Measurements from ENCODE around the gene DNMT3A.
A peak's percentile ranks its signal among the peaks of the same experiment; 100 is the strongest.

DNMT3A gene

DNA sequence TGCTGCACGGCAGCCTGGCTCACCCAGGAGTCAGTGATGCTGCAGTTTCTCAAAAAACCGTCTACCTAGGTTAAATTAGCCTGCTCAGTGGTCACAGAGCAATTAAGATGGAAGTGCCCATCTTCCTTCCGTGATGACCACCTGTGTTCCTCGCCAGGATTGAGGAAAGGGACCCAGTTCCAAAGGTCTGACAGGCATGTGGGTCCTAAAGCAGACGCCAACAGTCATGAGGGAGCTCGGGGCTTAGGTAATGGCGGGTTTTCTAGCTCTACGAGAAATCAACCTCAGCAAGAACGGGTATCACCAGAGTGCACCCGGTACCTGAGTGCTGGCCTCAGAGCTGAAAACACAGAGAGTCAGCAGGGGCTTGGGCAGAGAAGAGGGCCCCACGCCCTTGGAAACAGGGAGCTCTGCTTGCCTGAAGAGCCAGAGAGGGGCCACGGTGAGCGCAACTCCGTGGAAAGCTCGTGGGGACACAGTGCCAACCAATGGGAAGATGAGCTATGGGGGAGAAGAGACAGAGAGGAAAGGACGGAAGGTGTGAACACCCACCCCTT, 34.3 kb upstream of the DNMT3A start:
- Mint-ChIP-seq H3K4me3 (peak overlapping the region; percentile 72), H3K27me3 (no peaks in the 10 kb centered on the region), H3K27ac (peak overlapping the region; percentile 93), H3K9me3 (no peaks in the 10 kb centered on the region), H3K36me3 (peaks cover 1% of the 10 kb centered on the region), H3K4me1 (peaks cover 37% of the 10 kb centered on the region)

DNA sequence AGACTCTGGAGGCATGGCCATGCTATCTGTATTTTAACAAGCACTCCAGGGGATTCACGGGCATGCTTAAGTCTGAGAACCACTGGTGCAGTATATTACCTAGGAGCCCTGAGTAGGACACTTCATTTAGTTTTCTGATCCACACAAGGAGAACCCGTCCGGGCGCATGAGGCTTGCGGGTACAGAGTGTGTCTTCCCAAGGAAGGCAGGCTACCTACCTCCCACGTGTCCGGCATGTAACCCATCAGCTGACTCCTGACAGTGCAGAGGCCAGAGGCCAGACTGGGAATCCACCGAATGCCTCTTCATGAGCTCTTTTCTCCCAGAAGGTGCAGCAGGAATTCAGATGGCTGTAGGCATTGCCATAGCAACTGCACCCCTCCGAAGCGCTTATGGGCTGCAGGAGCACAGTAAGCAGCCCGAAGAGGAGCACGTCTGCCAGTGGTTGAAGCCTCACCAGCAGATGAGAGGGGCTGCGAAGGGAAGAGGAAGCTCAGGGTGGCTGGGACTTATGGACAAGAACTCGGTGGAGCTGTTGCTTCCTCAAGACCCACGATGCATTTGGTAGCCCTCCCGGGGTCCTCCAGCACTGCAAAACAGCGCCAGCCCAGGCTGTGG, 33.8 kb upstream of the DNMT3A start:
- peaks cover 1% of the 10 kb centered on the region for H3K36me3 Mint-ChIP-seq
- no peak overlapping the region for H3K4me3 Mint-ChIP-seq
- no peaks in the 10 kb centered on the region for H3K9me3 Mint-ChIP-seq
- no peak overlapping the region for H3K27ac Mint-ChIP-seq
- H3K27me3 Mint-ChIP-seq: no peaks in the 10 kb centered on the region
- H3K4me1 Mint-ChIP-seq: peaks cover 37% of the 10 kb centered on the region

DNA sequence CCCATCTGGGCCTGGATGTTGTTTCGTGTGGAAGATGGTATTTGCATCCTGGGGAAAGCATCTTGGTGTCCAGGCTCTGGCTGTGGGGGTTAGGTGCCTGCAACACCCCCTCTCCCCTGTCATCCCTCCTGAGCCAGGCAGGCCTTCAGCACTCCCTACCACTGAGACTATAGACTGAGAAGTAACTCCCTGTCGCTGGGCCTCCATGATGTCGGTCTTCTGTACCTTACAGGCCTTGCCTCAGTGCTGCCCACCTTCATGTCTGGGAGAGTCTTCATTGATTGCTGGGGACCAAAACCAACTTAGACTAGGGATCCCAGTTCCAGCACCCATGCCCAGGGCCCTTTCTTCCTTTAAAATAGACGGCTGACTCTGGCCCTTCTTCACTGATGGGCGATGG, 33.1 kb upstream of the DNMT3A start:
- Mint-ChIP-seq H3K9me3 (no peaks in the 10 kb centered on the region), H3K4me3 (no peak overlapping the region), H3K27me3 (no peaks in the 10 kb centered on the region), H3K4me1 (peaks cover 35% of the 10 kb centered on the region), H3K36me3 (peaks cover 1% of the 10 kb centered on the region), H3K27ac (no peak overlapping the region)

DNA sequence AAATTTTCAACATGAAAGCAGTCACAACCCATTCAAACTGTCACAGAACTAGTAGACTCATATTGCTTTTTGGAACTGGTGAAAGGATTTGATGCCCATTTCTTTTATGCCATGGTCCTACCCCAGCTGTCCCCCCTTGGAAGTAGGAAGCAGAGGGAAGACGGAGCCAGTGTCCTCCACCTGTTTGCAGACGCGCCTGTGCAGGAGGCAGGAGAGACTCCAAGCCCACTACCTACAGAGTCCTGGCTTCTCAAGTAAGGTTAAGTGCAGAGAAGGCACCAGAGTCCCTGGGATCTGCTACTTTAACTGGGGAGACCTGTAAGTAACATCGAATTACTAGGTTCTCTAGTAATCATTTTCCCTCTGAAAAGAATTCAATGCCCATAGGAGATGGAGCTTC, 32.7 kb upstream of the DNMT3A start:
- H3K27ac Mint-ChIP-seq: peak overlapping the region; percentile 31
- no peaks in the 10 kb centered on the region for H3K27me3 Mint-ChIP-seq
- peaks cover 1% of the 10 kb centered on the region for H3K36me3 Mint-ChIP-seq
- no peak overlapping the region for H3K4me3 Mint-ChIP-seq
- no peaks in the 10 kb centered on the region for H3K9me3 Mint-ChIP-seq
- peaks cover 31% of the 10 kb centered on the region for H3K4me1 Mint-ChIP-seq

DNA sequence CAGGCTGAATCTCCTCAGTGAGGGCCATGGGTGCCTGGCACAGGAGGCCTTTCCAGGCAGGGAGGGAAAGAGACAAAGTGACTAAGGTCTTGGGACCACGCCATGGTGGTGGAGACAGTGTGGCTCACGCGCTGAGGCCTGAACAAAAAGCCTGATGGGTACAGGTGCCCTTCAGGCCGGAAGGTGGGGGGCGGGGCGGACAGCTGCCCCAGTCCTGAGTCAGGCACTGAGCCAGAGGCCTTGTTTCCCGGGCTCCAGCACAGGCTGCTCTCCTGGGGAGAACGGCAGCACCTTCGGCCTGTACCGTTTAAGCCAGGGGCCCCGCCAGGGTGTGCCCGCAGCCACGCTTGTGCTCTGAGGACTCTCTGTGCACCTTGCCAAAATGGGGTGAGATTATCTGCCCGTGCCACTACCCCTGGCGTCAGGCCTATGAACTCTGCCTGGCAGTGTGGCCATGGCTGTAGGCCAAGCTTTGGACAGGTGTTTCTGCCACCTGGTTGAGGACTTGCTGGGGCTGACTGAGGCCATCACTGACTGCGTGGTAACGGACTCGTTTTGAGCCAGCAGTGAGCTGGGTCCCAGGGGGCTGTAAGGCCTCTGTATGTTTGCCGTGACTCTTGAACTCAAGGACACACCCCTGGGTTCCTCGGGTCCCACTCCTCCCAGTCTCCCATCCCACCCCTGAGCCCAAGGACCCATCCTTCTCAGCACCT, 31.7 kb upstream of the DNMT3A start:
- peaks cover 21% of the 10 kb centered on the region for H3K4me1 Mint-ChIP-seq
- H3K4me3 Mint-ChIP-seq: no peak overlapping the region
- H3K27me3 Mint-ChIP-seq: no peaks in the 10 kb centered on the region
- H3K36me3 Mint-ChIP-seq: peaks cover 1% of the 10 kb centered on the region
- no peak overlapping the region for H3K27ac Mint-ChIP-seq
- no peaks in the 10 kb centered on the region for H3K9me3 Mint-ChIP-seq

DNA sequence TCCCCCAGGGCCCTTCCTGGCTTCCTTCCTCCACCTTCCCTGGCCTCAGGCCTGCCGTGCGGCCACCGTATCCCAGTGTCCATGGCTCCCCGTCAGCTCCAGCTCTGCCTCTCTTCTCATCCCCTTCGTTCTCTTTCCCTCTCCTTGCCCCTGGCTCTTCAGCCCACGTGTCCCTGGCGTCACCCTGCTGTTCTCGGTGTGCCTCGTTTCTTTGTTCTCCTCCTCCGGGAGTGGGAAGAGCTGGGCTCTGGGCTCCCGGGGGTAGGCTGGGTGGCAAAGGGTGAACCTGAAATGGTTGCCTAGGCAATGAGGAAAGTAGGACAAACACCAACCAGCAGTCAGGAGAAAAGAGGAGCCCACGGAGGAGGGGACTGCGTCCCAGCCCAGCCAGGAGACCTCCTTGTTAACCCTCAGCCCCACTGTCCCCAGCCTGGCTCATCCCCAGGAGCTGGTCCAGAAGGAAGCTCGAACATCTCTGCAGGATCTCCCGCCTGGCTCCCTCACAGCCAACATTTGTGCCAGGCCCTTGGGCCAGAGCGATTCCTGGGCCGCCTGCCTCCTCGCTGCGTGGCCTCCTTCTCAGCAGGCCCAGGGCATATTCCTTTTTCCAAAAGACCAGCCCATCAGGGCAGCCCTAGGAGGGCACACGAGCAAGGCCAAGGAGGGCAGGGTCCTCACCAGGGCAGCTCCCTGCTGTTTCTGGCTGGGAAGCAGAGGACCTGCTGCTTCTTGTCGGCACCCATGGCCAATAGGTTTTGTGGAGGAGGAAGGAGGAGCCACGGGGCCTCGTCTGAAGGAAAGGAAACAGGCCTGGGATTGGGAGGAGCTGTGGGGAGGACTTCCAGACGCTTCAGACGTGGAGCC, 30.9 kb upstream of the DNMT3A start:
- Mint-ChIP-seq H3K27me3 (no peaks in the 10 kb centered on the region), H3K4me3 (no peak overlapping the region), H3K27ac (no peak overlapping the region), H3K36me3 (peaks cover 1% of the 10 kb centered on the region), H3K9me3 (no peaks in the 10 kb centered on the region), H3K4me1 (peaks cover 16% of the 10 kb centered on the region)

DNA sequence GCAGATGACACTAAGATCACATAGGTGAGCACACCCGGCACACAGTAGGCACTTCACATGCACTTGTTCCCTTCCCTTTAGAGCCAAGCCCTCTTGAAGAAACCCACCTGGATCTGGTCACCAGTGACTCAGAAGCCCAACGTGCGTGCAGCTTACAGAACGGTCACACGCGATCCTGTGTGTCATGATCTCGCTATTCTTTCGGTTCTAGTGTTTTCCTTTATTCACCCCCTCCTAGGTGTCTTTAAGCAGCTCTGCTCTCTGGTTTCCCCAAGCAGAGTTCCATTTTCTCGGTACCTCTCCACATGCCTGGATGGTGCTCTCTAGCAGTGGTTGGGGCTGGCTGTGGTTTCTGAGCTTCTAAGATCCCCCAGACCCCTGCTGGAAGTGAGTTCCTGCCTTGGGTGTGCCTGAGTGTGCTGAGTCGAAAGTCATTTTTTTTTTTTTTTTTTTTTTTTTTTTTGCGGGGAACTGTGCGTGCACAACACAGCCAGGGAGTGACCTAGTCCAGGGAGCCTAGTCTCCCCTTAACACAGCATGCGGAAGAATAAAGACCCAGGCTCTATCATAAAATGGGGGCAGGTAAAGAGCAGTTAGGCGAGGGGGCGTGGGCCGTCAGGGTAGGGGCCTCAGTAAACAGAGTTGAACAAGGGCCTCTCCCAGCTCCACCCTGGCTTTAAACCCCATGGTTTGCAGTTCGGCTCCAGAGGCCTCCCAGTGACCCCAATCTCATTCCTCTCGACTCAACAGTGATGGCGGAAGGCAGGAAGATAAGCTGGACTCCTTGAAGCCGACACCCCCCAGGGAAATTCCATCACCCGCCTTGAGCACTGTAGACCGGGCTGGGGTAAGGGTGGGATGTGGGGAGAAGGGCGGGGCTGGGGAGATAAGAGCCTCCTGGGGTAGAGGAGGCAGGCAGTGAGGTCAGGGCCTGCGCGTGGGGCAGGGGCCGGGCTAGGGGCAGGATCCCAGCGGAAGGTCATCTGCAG, 29.8 kb upstream of the DNMT3A start:
- H3K4me3 Mint-ChIP-seq: no peak overlapping the region
- H3K36me3 Mint-ChIP-seq: peaks cover 1% of the 10 kb centered on the region
- no peaks in the 10 kb centered on the region for H3K9me3 Mint-ChIP-seq
- H3K27me3 Mint-ChIP-seq: no peaks in the 10 kb centered on the region
- H3K4me1 Mint-ChIP-seq: peaks cover 8% of the 10 kb centered on the region
- H3K27ac Mint-ChIP-seq: no peak overlapping the region

DNA sequence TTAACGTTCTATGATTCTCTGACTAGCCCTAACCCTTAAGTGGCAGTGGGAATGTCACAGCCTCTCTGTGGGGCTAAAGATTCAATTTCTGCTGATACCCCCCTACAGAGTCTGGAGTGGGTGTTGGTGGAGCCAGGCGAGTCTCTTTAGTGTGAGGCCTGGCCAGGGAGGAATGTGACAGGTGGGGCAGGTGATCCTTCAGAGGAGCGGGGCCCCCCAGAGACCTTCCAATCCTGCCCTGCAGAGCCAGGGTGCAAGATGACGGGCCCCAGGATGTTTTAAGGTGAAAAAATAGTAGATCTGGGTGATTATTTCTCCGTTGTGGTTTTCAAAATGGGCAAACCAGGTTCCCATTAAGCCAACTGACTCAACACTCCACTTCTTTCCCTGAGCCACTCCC, 28.2 kb upstream of the DNMT3A start:
- H3K27ac Mint-ChIP-seq: no peak overlapping the region
- H3K4me3 Mint-ChIP-seq: no peak overlapping the region
- no peaks in the 10 kb centered on the region for H3K9me3 Mint-ChIP-seq
- H3K4me1 Mint-ChIP-seq: peaks cover 2% of the 10 kb centered on the region
- H3K27me3 Mint-ChIP-seq: no peaks in the 10 kb centered on the region
- peaks cover 1% of the 10 kb centered on the region for H3K36me3 Mint-ChIP-seq

DNA sequence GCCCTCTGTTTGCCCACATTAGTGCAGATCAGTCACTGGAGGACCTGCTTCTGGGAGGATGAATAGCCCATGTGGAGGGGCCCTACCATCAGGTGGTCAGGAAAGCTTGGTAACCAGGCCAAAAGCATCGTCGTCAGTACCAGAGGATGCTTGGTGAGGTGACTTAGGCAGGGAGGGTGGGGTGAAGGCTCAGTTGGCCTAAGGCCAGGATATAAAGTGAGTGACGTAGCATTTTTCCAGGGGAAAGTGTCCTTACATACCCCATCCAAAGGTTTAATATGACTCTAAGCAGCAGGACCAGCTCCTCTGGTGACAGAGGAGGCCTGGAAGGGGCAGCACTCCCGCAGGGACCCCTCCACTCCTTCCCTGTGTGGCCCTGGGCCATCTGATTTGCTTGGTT, 27.7 kb upstream of the DNMT3A start:
- peaks cover 1% of the 10 kb centered on the region for H3K36me3 Mint-ChIP-seq
- H3K27me3 Mint-ChIP-seq: no peaks in the 10 kb centered on the region
- H3K9me3 Mint-ChIP-seq: no peaks in the 10 kb centered on the region
- peaks cover 4% of the 10 kb centered on the region for H3K4me1 Mint-ChIP-seq
- H3K4me3 Mint-ChIP-seq: no peak overlapping the region
- H3K27ac Mint-ChIP-seq: no peak overlapping the region

DNA sequence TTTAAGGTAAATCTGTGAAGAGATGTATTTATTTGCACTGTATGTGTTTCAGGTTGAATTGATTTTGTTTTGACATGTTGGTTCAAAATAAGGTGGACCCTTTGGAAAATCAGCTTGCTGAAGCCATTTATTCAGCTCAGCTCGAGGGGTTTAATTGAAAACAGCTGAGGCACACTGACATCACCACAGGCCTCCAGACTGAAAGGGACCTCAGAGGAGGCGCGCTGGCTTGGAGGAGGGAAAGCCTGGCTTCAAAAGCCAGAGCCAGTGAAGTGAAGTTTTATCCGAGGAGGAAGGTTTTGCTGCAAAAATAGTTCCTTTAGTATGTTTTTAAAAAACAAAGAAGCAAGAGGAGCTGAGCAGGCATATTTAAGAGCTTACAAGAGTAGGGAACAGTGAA, 26.9 kb upstream of the DNMT3A start:
- no peak overlapping the region for H3K4me3 Mint-ChIP-seq
- H3K9me3 Mint-ChIP-seq: no peaks in the 10 kb centered on the region
- peaks cover 11% of the 10 kb centered on the region for H3K4me1 Mint-ChIP-seq
- H3K27ac Mint-ChIP-seq: no peak overlapping the region
- H3K27me3 Mint-ChIP-seq: no peaks in the 10 kb centered on the region
- no peaks in the 10 kb centered on the region for H3K36me3 Mint-ChIP-seq

DNA sequence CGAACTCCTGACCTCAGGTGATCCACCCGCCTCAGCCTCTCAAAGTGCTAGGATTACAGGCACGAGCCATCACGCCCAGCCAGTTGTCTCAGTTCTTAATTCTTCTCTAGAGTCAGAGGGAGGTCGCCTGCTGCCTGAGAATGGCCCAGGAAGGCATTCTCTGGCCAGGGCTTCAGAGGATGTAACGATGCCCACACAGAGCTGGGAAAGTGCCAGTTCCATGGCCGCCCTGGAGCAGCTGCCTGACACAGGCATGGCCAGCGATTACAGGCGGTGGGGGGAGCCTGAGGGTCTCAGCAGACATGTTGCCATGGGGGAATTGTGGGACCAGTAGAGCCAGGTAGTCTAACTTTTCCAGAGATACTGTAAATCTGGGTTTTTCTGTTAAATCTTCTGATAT, 25.6 kb upstream of the DNMT3A start:
- Mint-ChIP-seq H3K27ac (no peak overlapping the region), H3K9me3 (no peaks in the 10 kb centered on the region), H3K4me3 (no peak overlapping the region), H3K36me3 (no peaks in the 10 kb centered on the region), H3K4me1 (peaks cover 20% of the 10 kb centered on the region), H3K27me3 (no peaks in the 10 kb centered on the region)

DNA sequence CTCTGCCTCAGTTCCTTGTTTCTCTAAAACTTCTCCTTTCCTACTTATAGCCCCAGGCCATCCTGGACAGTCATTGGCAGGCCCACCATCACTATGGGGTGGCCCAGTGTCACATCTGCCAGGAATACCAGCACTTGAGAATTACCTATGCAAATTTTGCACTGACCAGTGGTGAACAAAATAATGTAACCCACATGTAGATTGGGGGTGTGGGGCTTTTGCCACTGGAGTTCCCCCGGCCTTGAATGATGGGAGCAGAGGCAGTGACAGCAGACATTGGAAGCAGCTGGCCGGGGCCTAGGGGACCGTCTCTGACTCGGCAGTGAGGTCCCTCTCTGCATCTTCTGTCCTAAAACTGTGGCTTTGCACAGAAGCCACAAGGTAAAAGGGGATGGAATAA, 24.9 kb upstream of the DNMT3A start:
- H3K36me3 Mint-ChIP-seq: no peaks in the 10 kb centered on the region
- H3K27ac Mint-ChIP-seq: peak overlapping the region; percentile 15
- no peaks in the 10 kb centered on the region for H3K9me3 Mint-ChIP-seq
- H3K4me1 Mint-ChIP-seq: peaks cover 21% of the 10 kb centered on the region
- no peaks in the 10 kb centered on the region for H3K27me3 Mint-ChIP-seq
- no peak overlapping the region for H3K4me3 Mint-ChIP-seq

DNA sequence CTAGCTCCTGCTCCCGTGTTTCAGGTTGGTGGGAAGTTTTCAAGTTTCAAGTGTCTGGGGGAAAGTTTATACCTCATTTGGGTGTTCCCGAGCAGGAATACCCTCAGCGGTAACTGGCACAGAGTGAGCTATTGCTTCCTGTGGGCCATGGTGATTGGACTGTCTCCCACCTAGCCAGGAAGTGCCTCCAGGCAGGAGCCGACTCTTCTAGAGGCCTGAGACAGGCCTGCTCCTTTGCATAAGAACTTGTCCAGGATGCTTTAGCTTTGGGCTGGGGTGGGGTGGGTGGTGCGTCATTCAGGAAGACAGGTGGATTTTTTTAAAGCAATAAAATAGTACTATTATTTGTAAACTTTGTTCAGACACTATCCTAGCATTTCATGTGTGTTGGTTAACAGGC, 23.5 kb upstream of the DNMT3A start:
- H3K9me3 Mint-ChIP-seq: no peaks in the 10 kb centered on the region
- H3K27me3 Mint-ChIP-seq: no peaks in the 10 kb centered on the region
- peaks cover 21% of the 10 kb centered on the region for H3K4me1 Mint-ChIP-seq
- no peak overlapping the region for H3K27ac Mint-ChIP-seq
- H3K36me3 Mint-ChIP-seq: no peaks in the 10 kb centered on the region
- H3K4me3 Mint-ChIP-seq: no peak overlapping the region

DNA sequence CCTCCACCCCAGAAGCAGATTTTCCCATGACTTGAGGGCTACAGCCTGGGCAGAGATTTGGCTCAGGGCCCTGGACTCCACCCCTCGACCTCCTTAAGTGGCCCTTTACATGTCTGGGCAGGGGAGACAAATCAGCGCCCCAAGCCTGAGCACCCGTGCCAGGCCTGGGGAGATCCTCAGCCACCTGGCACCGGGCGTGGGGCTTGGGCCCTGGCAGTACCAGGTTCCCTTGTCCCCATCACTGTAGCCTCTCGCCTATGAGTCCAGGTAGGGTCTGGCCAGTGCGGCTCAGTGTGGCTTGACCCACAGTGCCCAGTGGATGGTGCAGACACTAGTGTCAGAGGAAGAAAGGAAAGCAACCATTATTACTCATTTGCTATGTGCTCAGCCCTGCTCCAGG, 22.0 kb upstream of the DNMT3A start:
- H3K27me3 Mint-ChIP-seq: no peaks in the 10 kb centered on the region
- no peaks in the 10 kb centered on the region for H3K9me3 Mint-ChIP-seq
- H3K27ac Mint-ChIP-seq: no peak overlapping the region
- peaks cover 21% of the 10 kb centered on the region for H3K4me1 Mint-ChIP-seq
- no peak overlapping the region for H3K4me3 Mint-ChIP-seq
- H3K36me3 Mint-ChIP-seq: no peaks in the 10 kb centered on the region
